ENCODE measurements around the gene MT1E.
A peak's percentile ranks its signal among the peaks of the same experiment; 100 is the strongest.
"Not testable (repeated sequence)": the region's sequence is repeated elsewhere in the genome, so short reads cannot be mapped to it uniquely, and the experiment has no call there.

The MT1E gene

GRCh38 chr16:56625140-56625942, at the start of gene MT1E:
MT1E (plus strand) TSS chr16:56625781; CDS start chr16:56625852, 71 bp downstream.
- H3K4me1 Mint-ChIP-seq (ENCODE audit: low read depth), result peaks cover 15% of the 10 kb centered on the region
- H3K27ac Mint-ChIP-seq, result peak within 1 kb of the TSS; percentile 75
- peaks cover 30% of the 10 kb centered on the region for H3K27me3 Mint-ChIP-seq
- peak within 1 kb of the TSS; percentile 81 for H3K4me3 Mint-ChIP-seq
- H3K36me3 Mint-ChIP-seq (ENCODE audit: low read depth), result no peaks in the 10 kb centered on the region
- H3K9me3 Mint-ChIP-seq, result no peaks in the 10 kb centered on the region
- peak; percentile 77 for DNase-seq

- no peaks in the 10 kb centered on the region for H3K27me3 Mint-ChIP-seq
- no peak overlapping the region for H3K27ac Mint-ChIP-seq
- H3K4me1 Mint-ChIP-seq (ENCODE audit: low read depth), result peaks cover 6% of the 10 kb centered on the region
- H3K9me3 Mint-ChIP-seq, result no peaks in the 10 kb centered on the region
- DNase-seq, result peak; percentile 87
- H3K36me3 Mint-ChIP-seq (ENCODE audit: low read depth), result no peaks in the 10 kb centered on the region
- H3K4me3 Mint-ChIP-seq, result no peak overlapping the region
Observed at GRCh38 chr16:56576585-56577299, 48.8 kb upstream of the MT1E start.

- no peak overlapping the region for H3K4me3 Mint-ChIP-seq
- no peak for DNase-seq
- H3K27ac Mint-ChIP-seq, result peak overlapping the region; percentile 41
- H3K9me3 Mint-ChIP-seq, result no peaks in the 10 kb centered on the region
- H3K27me3 Mint-ChIP-seq, result no peaks in the 10 kb centered on the region
- H3K36me3 Mint-ChIP-seq (ENCODE audit: low read depth), result no peaks in the 10 kb centered on the region
- H3K4me1 Mint-ChIP-seq (ENCODE audit: low read depth), result peaks cover 6% of the 10 kb centered on the region
Observed at GRCh38 chr16:56577300-56577625, 48.3 kb upstream of the MT1E start.

- H3K36me3 Mint-ChIP-seq (ENCODE audit: low read depth), result no peaks in the 10 kb centered on the region
- no peak overlapping the region for H3K4me3 Mint-ChIP-seq
- H3K9me3 Mint-ChIP-seq, result no peaks in the 10 kb centered on the region
- H3K27ac Mint-ChIP-seq, result no peak overlapping the region
- H3K27me3 Mint-ChIP-seq, result peaks cover 2% of the 10 kb centered on the region
- no peak for DNase-seq
- H3K4me1 Mint-ChIP-seq (ENCODE audit: low read depth), result peaks cover 6% of the 10 kb centered on the region
Observed at GRCh38 chr16:56580391-56581048, 45.1 kb upstream of the MT1E start.

GRCh38 chr16:56582911-56583310, 42.7 kb upstream of the MT1E start:
- not testable (repeated sequence) for DNase-seq; H3K27me3 Mint-ChIP-seq; H3K4me1 Mint-ChIP-seq (ENCODE audit: low read depth); H3K4me3 Mint-ChIP-seq; H3K36me3 Mint-ChIP-seq (ENCODE audit: low read depth); H3K9me3 Mint-ChIP-seq; H3K27ac Mint-ChIP-seq

- no peaks in the 10 kb centered on the region for H3K9me3 Mint-ChIP-seq
- H3K4me3 Mint-ChIP-seq, result no peak overlapping the region
- peaks cover 16% of the 10 kb centered on the region for H3K27me3 Mint-ChIP-seq
- no peak overlapping the region for H3K27ac Mint-ChIP-seq
- DNase-seq, result no peak
- H3K36me3 Mint-ChIP-seq (ENCODE audit: low read depth), result no peaks in the 10 kb centered on the region
- H3K4me1 Mint-ChIP-seq (ENCODE audit: low read depth), result no peaks in the 10 kb centered on the region
Observed at GRCh38 chr16:56583351-56584168, 42.0 kb upstream of the MT1E start.

- DNase-seq, result no peak
- peaks cover 22% of the 10 kb centered on the region for H3K27me3 Mint-ChIP-seq
Observed at GRCh38 chr16:56584276-56584675, 41.3 kb upstream of the MT1E start.

GRCh38 chr16:56588781-56589140, 36.8 kb upstream of the MT1E start:
- Mint-ChIP-seq H3K9me3 (no peaks in the 10 kb centered on the region), H3K36me3 (ENCODE audit: low read depth) (no peaks in the 10 kb centered on the region), H3K27ac (no peak overlapping the region), H3K4me1 (ENCODE audit: low read depth) (peaks cover 13% of the 10 kb centered on the region), H3K27me3 (peaks cover 46% of the 10 kb centered on the region), H3K4me3 (peak overlapping the region; percentile 74)
- DNase-seq, result no peak

More at GRCh38 chr16:56584276-56584675, 41.3 kb upstream of the MT1E start:
- no peaks in the 10 kb centered on the region for H3K9me3 Mint-ChIP-seq
- H3K4me1 Mint-ChIP-seq (ENCODE audit: low read depth), result peaks cover 3% of the 10 kb centered on the region
- no peak overlapping the region for H3K4me3 Mint-ChIP-seq
- no peaks in the 10 kb centered on the region for H3K36me3 Mint-ChIP-seq (ENCODE audit: low read depth)
- H3K27ac Mint-ChIP-seq, result no peak overlapping the region

- H3K4me1 Mint-ChIP-seq (ENCODE audit: low read depth), result peaks cover 13% of the 10 kb centered on the region
Observed at GRCh38 chr16:56589141-56590039, 36.2 kb upstream of the MT1E start, which contains the start of gene MT3. MT3 (plus strand) TSS chr16:56589528; CDS start chr16:56589591, 63 bp downstream.

GRCh38 chr16:56591377-56592060, 34.1 kb upstream of the MT1E start:
- H3K27me3 Mint-ChIP-seq, result peaks cover 40% of the 10 kb centered on the region
- H3K4me3 Mint-ChIP-seq, result no peak overlapping the region
- H3K9me3 Mint-ChIP-seq, result no peaks in the 10 kb centered on the region
- no peak for DNase-seq
- H3K4me1 Mint-ChIP-seq (ENCODE audit: low read depth), result peaks cover 13% of the 10 kb centered on the region
- no peaks in the 10 kb centered on the region for H3K36me3 Mint-ChIP-seq (ENCODE audit: low read depth)
- no peak overlapping the region for H3K27ac Mint-ChIP-seq

More at GRCh38 chr16:56589141-56590039, 36.2 kb upstream of the MT1E start, which contains the start of gene MT3:
- H3K27ac Mint-ChIP-seq, result no peak within 1 kb of the TSS
- peak; percentile 55 for DNase-seq
- H3K36me3 Mint-ChIP-seq (ENCODE audit: low read depth), result no peaks in the 10 kb centered on the region
- no peaks in the 10 kb centered on the region for H3K9me3 Mint-ChIP-seq
- peak within 1 kb of the TSS; percentile 74 for H3K4me3 Mint-ChIP-seq
- peaks cover 46% of the 10 kb centered on the region for H3K27me3 Mint-ChIP-seq

GRCh38 chr16:56593573-56594291, 31.8 kb upstream of the MT1E start:
- H3K36me3 Mint-ChIP-seq (ENCODE audit: low read depth), result no peaks in the 10 kb centered on the region
- peaks cover 29% of the 10 kb centered on the region for H3K27me3 Mint-ChIP-seq
- no peak overlapping the region for H3K4me3 Mint-ChIP-seq
- H3K4me1 Mint-ChIP-seq (ENCODE audit: low read depth), result peaks cover 16% of the 10 kb centered on the region
- H3K27ac Mint-ChIP-seq, result no peak overlapping the region
- DNase-seq, result no peak
- H3K9me3 Mint-ChIP-seq, result no peaks in the 10 kb centered on the region

GRCh38 chr16:56594292-56594619, 31.3 kb upstream of the MT1E start:
- Mint-ChIP-seq H3K27ac (no peak overlapping the region), H3K4me1 (ENCODE audit: low read depth) (peaks cover 14% of the 10 kb centered on the region), H3K9me3 (no peaks in the 10 kb centered on the region), H3K27me3 (peaks cover 25% of the 10 kb centered on the region), H3K4me3 (no peak overlapping the region), H3K36me3 (ENCODE audit: low read depth) (no peaks in the 10 kb centered on the region)
- DNase-seq, result no peak
